ENCODE data around the gene GHRHR. TPM values are rescaled to one million over a fixed set of nuclear protein-coding genes. Genes with fewer than 3 reads are reported as not detected.
A peak's percentile ranks its signal among the peaks of the same experiment; 100 is the strongest.

Gene GHRHR
- total and polyA plus RNA-seq, 9 of the 15 experiments (the other 6 are each of a cell fraction or from before 2014, with no cell fraction given): not detected

- no peak for TF ChIP-seq TOE1 (IDR thresholded peaks at IDR 0.05; ENCODE audit: borderline replicate concordance)
- no peak for TF ChIP-seq TOE1 (CRISPR knock-in tag; IDR thresholded peaks at IDR 0.05; ENCODE audit: borderline replicate concordance, low read depth)
- TF ChIP-seq POLR3A (IDR thresholded peaks at IDR 0.05; ENCODE audit: borderline replicate concordance, extremely low read depth, insufficient read depth, insufficient read length): no peak
- TF ChIP-seq SAFB2 (IDR thresholded peaks at IDR 0.05; ENCODE audit: borderline replicate concordance, low read depth, low read length, severe bottlenecking): no peak
- no peak for TF ChIP-seq KLF16 (IDR thresholded peaks at IDR 0.05)
- TF ChIP-seq SMAD1 (IDR thresholded peaks at IDR 0.05; ENCODE audit: low read depth, low read length, partially characterized antibody): no peak
- TF ChIP-seq BRCA1 (IDR thresholded peaks at IDR 0.05): no peak
- no peak for TF ChIP-seq BRCA1 (CRISPR knock-in tag; IDR thresholded peaks at IDR 0.05)
Observed at GRCh38 chr7:30963842-30964241, at the start of gene GHRHR (continued).

GRCh38 chr7:30914596-30914995 lies 49.2 kb upstream of the GHRHR start:
- BruUV-seq (replicated peaks): no TSS peak
- peak overlapping the region; percentile 5; the same call in 1 of the 2 replicates for H3K4me3 ChIP-seq
- ChIA-PET POLR2A (interaction anchor here (0.6 to 1.4 kb wide), 3 partner anchors 16 to 1828 kb away, joined by 3 read pairs; no protein-coding TSS in a partner anchor), CTCF (ENCODE audit: low intra/inter-chr PET ratio) (no interaction called here)
- H3K4me2 ChIP-seq (ENCODE audit: insufficient read depth, low read length): peak overlapping the region; percentile 70
- peak; percentile 29 for ATAC-seq
- H3K79me2 ChIP-seq (ENCODE audit: control insufficient read depth, insufficient read depth, low read length): no peaks in the 10 kb centered on the region; the same call in 2 of the 3 replicates
- peak overlapping the region; percentile 82 for H3K27ac ChIP-seq (ENCODE audit: extremely low read depth, low read depth, low read length)
- H2AFZ ChIP-seq (ENCODE audit: low read depth, low read length): peak overlapping the region; percentile 42; the same call in 1 of the 2 replicates
- 11% methylated on average over 4 of the region's 4 CpGs for WGBS (ENCODE audit: insufficient coverage, low coverage, missing lambda C conversion rate)
- H3K4me1 ChIP-seq (replicated peaks in 1 of 2; ENCODE audit: control insufficient read depth in 2 of 2, insufficient read depth in 2 of 2, low read length in 2 of 2): peaks cover 71 to 82% of the 10 kb centered on the region in 2 experiments
- intact Hi-C loops (cut with micrococcal nuclease): loop anchor here (2.0 kb wide), 1 partner anchor 18 kb away; no protein-coding TSS in a partner anchor
- H3K36me3 ChIP-seq (ENCODE audit: control insufficient read depth, insufficient read depth, low read length): no peaks in the 10 kb centered on the region
- peak overlapping the region; percentile 56 to 84 for H3K9ac ChIP-seq (ENCODE audit: insufficient read depth in 1 of 2, low read depth in 2 of 2, low read length in 2 of 2)
- no peaks in the 10 kb centered on the region for H3K9me3 ChIP-seq (replicated peaks; ENCODE audit: control insufficient read depth, insufficient read depth, low read depth, low read length)
- no peaks in the 10 kb centered on the region for H3K27me3 ChIP-seq (ENCODE audit: control insufficient read depth in 2 of 2, insufficient read depth in 2 of 2, low read length in 2 of 2)
- H3K9me1 ChIP-seq (ENCODE audit: control insufficient read depth, insufficient read depth, low read length): no peaks in the 10 kb centered on the region
- no peaks in the 10 kb centered on the region for H4K20me1 ChIP-seq (replicated peaks; ENCODE audit: control insufficient read depth, insufficient read depth, low read length)
- DNase-seq (ENCODE audit: extremely low read depth in 1 of 4, low spot score in 3 of 4): peak in 1 of 4 experiments; percentile 53
- FAIRE-seq: peak; percentile 23
- in situ Hi-C loops (cut with MboI): no loop called here
- TF ChIP-seq ZNF583 (CRISPR knock-in tag; IDR thresholded peaks at IDR 0.05) (no peak), ATF3 (IDR thresholded peaks at IDR 0.05) (peak; percentile 24; the same call in 1 of the 2 replicates), ATF3 (CRISPR knock-in tag; conservative IDR thresholded peaks at IDR 0.05) (no peak), ETV5 (CRISPR knock-in tag; IDR thresholded peaks at IDR 0.05; ENCODE audit: low read depth) (peak; percentile 65), CTCF (IDR thresholded peaks at IDR 0.05 in 2 of 3, conservative IDR thresholded peaks at IDR 0.05 in 1 of 3; ENCODE audit: insufficient read depth in 2 of 3, low read depth in 1 of 3, low read length in 3 of 3) (0 out of 6 replicates have a peak, but pooled peaks of 1 of the 3 experiments have one; percentile 6), KLF1 (tag; IDR thresholded peaks at IDR 0.05) (no peak), E2F6 (IDR thresholded peaks at IDR 0.05; ENCODE audit: borderline replicate concordance in 1 of 2, extremely low read depth in 1 of 2, insufficient read depth in 1 of 2, insufficient read length in 1 of 2, low read depth in 1 of 2, low read length in 1 of 2, poor library complexity in 1 of 2, severe bottlenecking in 1 of 2) (peak in 1 of 2 experiments; percentile 1), ZNF212 (CRISPR knock-in tag; IDR thresholded peaks at IDR 0.05) (no peak), HEY1 (CRISPR knock-in tag; IDR thresholded peaks at IDR 0.05; ENCODE audit: borderline replicate concordance) (no peak), FOSL1 (tag; conservative IDR thresholded peaks at IDR 0.05) (peak; percentile 94)

Measured in K562 (cell line).